ENCODE results near the gene MAMLD1. TPM values are rescaled to one million over a fixed set of nuclear protein-coding genes. Genes with fewer than 3 reads are reported as not detected.

MAMLD1 gene
- total RNA-seq, 1 experiment from 2014 or later, result 0.48 TPM

GRCh38 chrX:150522494-150522893 is 159.4 kb downstream of the MAMLD1 start:
- no peak for TF ChIP-seq CTCF (conservative IDR thresholded peaks at IDR 0.05)
- no peak overlapping the region for H3K23ac ChIP-seq (ENCODE audit: insufficient read length, low read depth, low read length)
- no peak overlapping the region for H3K18ac ChIP-seq (ENCODE audit: insufficient read length, low read depth, low read length)
- no peak overlapping the region for H3K9ac ChIP-seq (ENCODE audit: extremely low read depth, insufficient read length, low read length)
- H4K8ac ChIP-seq (replicated peaks; ENCODE audit: insufficient read length, low read depth, low read length), result no peak overlapping the region
- no peak overlapping the region for H2AK5ac ChIP-seq (ENCODE audit: insufficient read length, low read length)
- no peak overlapping the region for H2BK5ac ChIP-seq (ENCODE audit: insufficient read length, low read length)
- H3K27me3 ChIP-seq (ENCODE audit: insufficient read depth, low read length), result no peaks in the 10 kb centered on the region
- H3T11ph ChIP-seq (ENCODE audit: low read length), result no peak overlapping the region
- H3K23me2 ChIP-seq (ENCODE audit: insufficient read length, low read depth, low read length, poor library complexity, severe bottlenecking), result no peaks in the 10 kb centered on the region
- H3K79me1 ChIP-seq (ENCODE audit: insufficient read depth, low read depth, low read length, poor library complexity, severe bottlenecking), result no peaks in the 10 kb centered on the region
- no peak overlapping the region for H2BK120ac ChIP-seq (ENCODE audit: low read depth, low read length, poor library complexity, severe bottlenecking)
- no peak overlapping the region for H2BK20ac ChIP-seq (ENCODE audit: low read depth, low read length, poor library complexity, severe bottlenecking)
- H4K20me1 ChIP-seq (ENCODE audit: control insufficient read depth, insufficient read depth, insufficient read length), result no peaks in the 10 kb centered on the region
- H3K4ac ChIP-seq (ENCODE audit: low read depth, low read length), result no peak overlapping the region
- no peaks in the 10 kb centered on the region for H3K4me1 ChIP-seq (ENCODE audit: insufficient read depth, low read length)
- no peak overlapping the region for H2BK12ac ChIP-seq (ENCODE audit: insufficient read length, low read depth, low read length)
- Mint-ChIP-seq H3K9me3 (peaks cover 67 to 83% of the 10 kb centered on the region in 2 experiments), H3K27ac (no peak overlapping the region), H3K36me3 (ENCODE audit: insufficient read depth in 1 of 3, low read depth in 3 of 3) (peaks cover 0 to 2% (median 0%) of the 10 kb centered on the region in 3 experiments; a peak in 4 of 7 replicates), H3K4me1 (peaks cover 11 to 14% of the 10 kb centered on the region in 2 experiments), H3K4me3 (no peak overlapping the region), H3K27me3 (ENCODE audit: low read depth) (peaks cover 1% of the 10 kb centered on the region; the same call in 1 of the 2 replicates)
- H4K91ac ChIP-seq (ENCODE audit: insufficient read length, low read depth, low read length), result no peak overlapping the region
- no peak overlapping the region for H3K56ac ChIP-seq (ENCODE audit: insufficient read length, low read depth, low read length)
- H2BK15ac ChIP-seq (ENCODE audit: low read depth, low read length), result no peak overlapping the region
- no peak for DNase-seq
- no peak overlapping the region for H3K27ac ChIP-seq (ENCODE audit: insufficient read length, low read depth, low read length)
- no CpG with 5 or more reads among the region's 2 CpGs for WGBS (ENCODE audit: extremely low coverage, insufficient read length, low lambda C conversion rate)
- H2AFZ ChIP-seq (ENCODE audit: low read length), result no peak overlapping the region
- no peak overlapping the region for H3K14ac ChIP-seq (ENCODE audit: insufficient read depth, low read length)
- H3K79me2 ChIP-seq (ENCODE audit: insufficient read depth, low read length), result no peaks in the 10 kb centered on the region
- H4K5ac ChIP-seq (ENCODE audit: insufficient read length, low read depth, low read length), result no peak overlapping the region
- no peaks in the 10 kb centered on the region for H3K9me3 ChIP-seq (ENCODE audit: control insufficient read depth, low read depth, low read length)
- H3K4me2 ChIP-seq (ENCODE audit: insufficient read depth, insufficient read length, low read length), result no peak overlapping the region
